IMR-90 (cell line): ENCODE measurements around the gene PELO. TPM values are rescaled to one million over a fixed set of nuclear protein-coding genes. Genes with fewer than 3 reads are reported as not detected.

Source experiments
- ATAC-seq: fragments of 200-7000 bp; cut with Tn5 transposase; 2 replicates; pipeline ENCODE4 v1.9.1; 2020; ENCODE audit warnings: low read depth, mild to moderate bottlenecking, moderate library complexity
- BruUV-seq: library from RNA; stranded (reverse); fragments of 400-500 nt; replicated peaks from 2 replicates; lab custom pipeline; 2021; lab: Mats Ljungman, UMichigan
- CTCF ChIA-PET: fragments of 300-600 bp; formaldehyde crosslinking; extraction: SDS; loops from one replicate; lab custom pipeline; 2021; ENCODE audit warnings: antibody characterized with exemption; lab: Yijun Ruan, JAX
- POLR2A ChIA-PET: fragments of 300-600 bp; sonication (Branson Sonifier 250); formaldehyde crosslinking; loops from one replicate; lab custom pipeline; 2022; ENCODE audit warnings: antibody characterized with exemption; ENCODE audit not compliant: unreplicated experiment; lab: Charles Lee
- DNase-seq: peaks from one replicate; pipeline ENCODE4 v3.0.0; 2013
- H2AFZ ChIP-seq: replicated peaks from 2 replicates; pipeline ENCODE3; 2013; ENCODE audit warnings: low read length, mild to moderate bottlenecking; ENCODE audit not compliant: poor library complexity
- H2AK5ac ChIP-seq: 2 replicates; pipeline ENCODE4 v1.6.1; 2013; ENCODE audit warnings: low read depth, low read length, inconsistent platforms
- H2AK9ac ChIP-seq: replicated peaks from 2 replicates; pipeline ENCODE3; 2013; ENCODE audit warnings: mild to moderate bottlenecking, low read depth, low read length, moderate library complexity; ENCODE audit not compliant: poor library complexity
- H2BK120ac ChIP-seq: 2 replicates; pipeline ENCODE4 v1.6.1; 2013; ENCODE audit warnings: low read depth, low read length, inconsistent platforms
- H2BK15ac ChIP-seq: 3 replicates; pipeline ENCODE4 v1.6.1; 2013; ENCODE audit warnings: low read depth, low read length, inconsistent platforms
- H2BK20ac ChIP-seq: 2 replicates; pipeline ENCODE4 v1.6.1; 2013; ENCODE audit warnings: low read depth, mild to moderate bottlenecking, inconsistent platforms, low read length, moderate library complexity
- H2BK5ac ChIP-seq: 2 replicates; pipeline ENCODE4 v1.6.1; 2013; ENCODE audit warnings: mild to moderate bottlenecking, low read depth, low read length, inconsistent platforms; ENCODE audit not compliant: poor library complexity, severe bottlenecking
- H3K14ac ChIP-seq: replicated peaks from 2 replicates; pipeline ENCODE4 v1.6.1; 2013; ENCODE audit warnings: low read depth, low read length, inconsistent platforms
- H3K18ac ChIP-seq: 2 replicates; pipeline ENCODE4 v1.6.1; 2013; ENCODE audit warnings: low read depth, low read length, control low read depth
- H3K23ac ChIP-seq: 2 replicates; pipeline ENCODE4 v1.6.1; 2013; ENCODE audit warnings: low read depth, low read length, inconsistent platforms
- H3K27ac ChIP-seq: 2 replicates; pipeline ENCODE4 v1.5.1; 2013; ENCODE audit warnings: mild to moderate bottlenecking, control low read depth, low read length; ENCODE audit not compliant: insufficient read depth
- H3K27me3 ChIP-seq: 2 replicates; pipeline ENCODE4 v1.6.1; 2013; ENCODE audit warnings: low read length; ENCODE audit not compliant: control insufficient read depth, insufficient read depth
- H3K36me3 ChIP-seq: 2 replicates; pipeline ENCODE4 v1.6.1; 2013; ENCODE audit warnings: low read length, mixed read lengths; ENCODE audit not compliant: control insufficient read depth, insufficient read depth
- H3K4ac ChIP-seq: 2 replicates; pipeline ENCODE4 v1.6.1; 2013; ENCODE audit warnings: low read depth, low read length, inconsistent platforms
- H3K4me1 ChIP-seq: 2 replicates; pipeline ENCODE4 v1.6.1; 2013; ENCODE audit warnings: low read length, mixed read lengths; ENCODE audit not compliant: control insufficient read depth, insufficient read depth
- H3K4me2 ChIP-seq: 2 replicates; pipeline ENCODE4 v1.6.1; 2013; ENCODE audit warnings: low read depth, mild to moderate bottlenecking, control low read depth, low read length, moderate library complexity
- H3K4me3 ChIP-seq: 2 replicates; pipeline ENCODE4 v1.5.1; 2013; ENCODE audit warnings: low read depth, mild to moderate bottlenecking, control low read depth, low read length, moderate library complexity; ENCODE audit not compliant: insufficient read depth
- H3K56ac ChIP-seq: 2 replicates; pipeline ENCODE4 v1.6.1; 2013; ENCODE audit warnings: low read length, inconsistent platforms; ENCODE audit not compliant: insufficient read depth; ENCODE audit errors: extremely low read depth
- H3K79me1 ChIP-seq, 2 experiments: 2 replicates each; pipeline ENCODE4 v1.6.1; 2013; ENCODE audit warnings: low read length in 2 of 2, inconsistent platforms in 1 of 2, low read depth in 1 of 2
- H3K9ac ChIP-seq: 2 replicates; pipeline ENCODE4 v1.6.1; 2013; ENCODE audit warnings: low read depth, low read length, control low read depth
- H3K9me1 ChIP-seq: 2 replicates; pipeline ENCODE4 v1.6.1; 2013; ENCODE audit warnings: low read length, inconsistent platforms; ENCODE audit not compliant: insufficient read depth
- H3K9me3 ChIP-seq: 2 replicates; pipeline ENCODE4 v1.6.1; 2013; ENCODE audit warnings: low read length; ENCODE audit not compliant: control insufficient read depth, insufficient read depth
- H4K20me1 ChIP-seq: 2 replicates; pipeline ENCODE4 v1.6.1; 2013; ENCODE audit warnings: low read length, inconsistent platforms; ENCODE audit not compliant: insufficient read depth
- H4K5ac ChIP-seq: 2 replicates; pipeline ENCODE4 v1.6.1; 2013; ENCODE audit warnings: mild to moderate bottlenecking, low read depth, low read length, control low read depth
- H4K8ac ChIP-seq, 2 experiments: 2 replicates each; pipeline ENCODE4 v1.6.1; 2013; ENCODE audit warnings: low read depth in 2 of 2, low read length in 2 of 2, control low read depth in 1 of 2, inconsistent platforms in 1 of 2
- H4K91ac ChIP-seq: 2 replicates; pipeline ENCODE4 v1.6.1; 2013; ENCODE audit warnings: low read depth, low read length, inconsistent platforms; ENCODE audit not compliant: insufficient read depth
- BHLHE40 ChIP-seq: fragments of 150-350 bp; IDR thresholded peaks from 2 replicates; pipeline ENCODE4 v1.6.1; 2016; ENCODE audit warnings: mild to moderate bottlenecking, low read depth, low read length
- CEBPB ChIP-seq: IDR thresholded peaks from 2 replicates; pipeline ENCODE4 v1.6.1; 2012; ENCODE audit warnings: low read depth, low read length, improper control_type of control experiment
- CHD1 ChIP-seq: IDR thresholded peaks from 2 replicates; pipeline ENCODE4 v1.6.1; 2012; ENCODE audit warnings: low read depth, low read length, improper control_type of control experiment
- MAFK ChIP-seq: IDR thresholded peaks from 2 replicates; pipeline ENCODE4 v1.6.1; 2012; ENCODE audit warnings: low read depth, low read length, improper control_type of control experiment
- MAZ ChIP-seq: IDR thresholded peaks from 2 replicates; pipeline ENCODE4 v1.6.1; 2012; ENCODE audit warnings: low read depth, mild to moderate bottlenecking, low read length, improper control_type of control experiment, moderate library complexity, borderline replicate concordance
- MXI1 ChIP-seq: IDR thresholded peaks from 2 replicates; pipeline ENCODE4 v1.6.1; 2012; ENCODE audit warnings: low read depth, mild to moderate bottlenecking, low read length, moderate library complexity, borderline replicate concordance
- NFE2L2 ChIP-seq: fragments of 150-350 bp; IDR thresholded peaks from 2 replicates; pipeline ENCODE4 v1.6.1; 2016; ENCODE audit warnings: low read depth, mild to moderate bottlenecking, low read length
- POLR2A ChIP-seq: IDR thresholded peaks from 2 replicates; pipeline ENCODE4 v1.6.1; 2012; ENCODE audit warnings: mild to moderate bottlenecking, low read depth, low read length
- RCOR1 ChIP-seq: IDR thresholded peaks from 2 replicates; pipeline ENCODE4 v1.6.1; 2012; ENCODE audit warnings: mild to moderate bottlenecking, low read length, improper control_type of control experiment; ENCODE audit not compliant: insufficient replicate concordance
- RFX5 ChIP-seq: IDR thresholded peaks from 2 replicates; pipeline ENCODE4 v1.8.0; 2012; ENCODE audit warnings: low read depth, mild to moderate bottlenecking, low read length, moderate library complexity
- SMC3 ChIP-seq: fragments of 150-350 bp; IDR thresholded peaks from 2 replicates; pipeline ENCODE4 v1.6.1; 2016; ENCODE audit warnings: low read depth, mild to moderate bottlenecking, antibody characterized with exemption, low read length, moderate library complexity
- WGBS, 2 experiments: methylation state at CpG; one replicate each; pipeline versions ENCODE4 v1.1.5 to v1.1.7; 2013; ENCODE audit warnings: missing lambda C conversion rate in 2 of 2; ENCODE audit not compliant: insufficient read length in 1 of 2; ENCODE audit errors: extremely low coverage in 2 of 2; 5-methylcytosine and 5-hydroxymethylcytosine counted together
- dilution Hi-C: fragments of 300-500 bp; cut with HindIII; formaldehyde crosslinking; loops from one replicate; pipeline ENCODE4 v1.14.3; 2018; ENCODE audit warnings: low sequenced_read_pairs; ENCODE audit not compliant: unreplicated experiment
- in situ Hi-C: fragments of 300-500 bp; cut with MboI; formaldehyde crosslinking; loops from 3 replicates; pipeline ENCODE4 v1.14.3; 2019; ENCODE audit warnings: low sequenced_read_pairs, inconsistent platforms, mixed read lengths
- intact Hi-C: fragments of 100-400 bp; cut with micrococcal nuclease; formaldehyde crosslinking; loops from 2 replicates; pipeline ENCODE4 v1.10.0; 2022
- polyA plus RNA-seq, 3 experiments: library from polyadenylated mRNA; depleted of rRNA; stranded (reverse); fragments of >200 nt; gene quantifications; 2 replicates each; pipeline ENCODE4 v1.2.3, GENCODE V29; 2012; ENCODE audit warnings: low replicate concordance in 1 of 3
- total RNA-seq: library from RNA; depleted of rRNA; stranded (reverse); fragments of >200 nt; gene quantifications from 2 replicates; pipeline ENCODE4 v1.2.3, GENCODE V29; 2012
- TF ChIP-seq, protein P1 (sequence below): fragments of 150-350 bp; IDR thresholded peaks from 2 replicates; pipeline ENCODE4 v1.6.1; 2017; ENCODE audit warnings: mild to moderate bottlenecking, antibody characterized with exemption, low read length, low read depth
- TF ChIP-seq, protein P2 (sequence below): fragments of 150-350 bp; IDR thresholded peaks from 2 replicates; pipeline ENCODE4 v1.6.1; 2016; ENCODE audit warnings: low read depth, mild to moderate bottlenecking, low read length, moderate library complexity, borderline replicate concordance

The PELO gene
- total and polyA plus RNA-seq, 2 of the 4 experiments (the other 2 are of a cell fraction), result 42.4 to 48.9 TPM

DNA sequence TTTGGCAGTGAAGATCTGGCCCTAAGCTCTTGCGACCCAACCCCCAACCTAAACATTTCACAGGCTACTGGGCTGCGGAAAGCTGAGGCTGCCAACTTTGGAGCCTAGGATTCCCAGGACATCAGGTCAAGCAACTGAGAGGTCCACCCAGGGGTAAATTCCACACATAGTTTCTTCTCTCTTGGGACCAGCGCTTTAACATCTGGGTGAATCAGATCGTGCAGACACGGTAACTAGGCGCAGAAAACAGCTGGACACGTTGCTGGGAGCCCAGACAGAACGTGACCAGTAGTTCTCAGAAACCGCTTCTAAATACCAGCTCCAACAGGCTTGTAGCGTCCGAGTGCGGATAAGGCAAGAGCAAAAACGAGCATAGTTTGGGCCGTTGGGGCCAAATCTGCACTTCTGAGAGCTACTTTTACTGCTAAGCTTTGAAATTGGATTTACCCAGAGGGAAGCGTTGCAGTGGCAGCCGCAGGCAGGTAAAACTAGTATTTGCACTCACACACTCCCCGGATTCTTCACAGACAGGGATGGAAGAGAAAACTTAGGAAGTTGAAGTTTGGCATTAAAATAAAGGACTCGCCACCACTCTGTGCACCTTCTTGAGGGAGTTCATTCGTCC is 11.8 kb downstream of the PELO start:
- dilution Hi-C loops, result no loop called here

More for the DNA sequence above, 11.8 kb downstream of the PELO start:
- no peaks in the 10 kb centered on the region for H3K9me1 ChIP-seq
- H3K79me1 ChIP-seq, result peaks cover 0 to 22% of the 10 kb centered on the region in 2 experiments; a peak in 2 of 4 replicates
- H3K9ac ChIP-seq, result peak overlapping the region; percentile 79
- in situ Hi-C loops (no loop called here), intact Hi-C loops (no loop called here)
- peak overlapping the region; percentile 81 for H3K4ac ChIP-seq
- ChIA-PET POLR2A (interaction anchor here (0.6 to 1.2 kb wide), 3 partner anchors 9 to 11 kb away, joined by 4 to 5 read pairs (median 5); no protein-coding TSS in a partner anchor), CTCF (interaction anchor here (0.5 to 1.4 kb wide), 7 partner anchors 8 to 135 kb away, joined by 3 to 5 read pairs (median 3); partner anchors contain the start of genes ITGA1 and PELO)
- H2BK20ac ChIP-seq, result peak overlapping the region; percentile 34
- H3K4me1 ChIP-seq, result no peaks in the 10 kb centered on the region; the same call in 1 of the 2 replicates
- peak overlapping the region; percentile 95 for H3K27ac ChIP-seq
- H4K5ac ChIP-seq, result peak overlapping the region; percentile 34
- H3K18ac ChIP-seq, result peak overlapping the region; percentile 35
- peaks cover 11% of the 10 kb centered on the region for H3K36me3 ChIP-seq
- H4K8ac ChIP-seq, result peak overlapping the region; percentile 40 to 84
- no TSS peak for BruUV-seq
- H2BK5ac ChIP-seq, result peak overlapping the region; percentile 74
- peak overlapping the region; percentile 89 for H2BK120ac ChIP-seq
- TF ChIP-seq MXI1 (peak; percentile 38; the same call in 1 of the 2 replicates), MAZ (no peak), POLR2A (no peak), CEBPB (no peak), NFE2L2 (no peak), RCOR1 (peak; percentile 37), RFX5 (no peak), MAFK (no peak), CHD1 (no peak; the same call in 1 of the 2 replicates), SMC3 (no peak), BHLHE40 (peak; percentile 89)
- TF ChIP-seq, protein P1, sequence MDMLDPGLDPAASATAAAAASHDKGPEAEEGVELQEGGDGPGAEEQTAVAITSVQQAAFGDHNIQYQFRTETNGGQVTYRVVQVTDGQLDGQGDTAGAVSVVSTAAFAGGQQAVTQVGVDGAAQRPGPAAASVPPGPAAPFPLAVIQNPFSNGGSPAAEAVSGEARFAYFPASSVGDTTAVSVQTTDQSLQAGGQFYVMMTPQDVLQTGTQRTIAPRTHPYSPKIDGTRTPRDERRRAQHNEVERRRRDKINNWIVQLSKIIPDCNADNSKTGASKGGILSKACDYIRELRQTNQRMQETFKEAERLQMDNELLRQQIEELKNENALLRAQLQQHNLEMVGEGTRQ, result no peak; the same call in 1 of the 2 replicates
- TF ChIP-seq, protein P2, sequence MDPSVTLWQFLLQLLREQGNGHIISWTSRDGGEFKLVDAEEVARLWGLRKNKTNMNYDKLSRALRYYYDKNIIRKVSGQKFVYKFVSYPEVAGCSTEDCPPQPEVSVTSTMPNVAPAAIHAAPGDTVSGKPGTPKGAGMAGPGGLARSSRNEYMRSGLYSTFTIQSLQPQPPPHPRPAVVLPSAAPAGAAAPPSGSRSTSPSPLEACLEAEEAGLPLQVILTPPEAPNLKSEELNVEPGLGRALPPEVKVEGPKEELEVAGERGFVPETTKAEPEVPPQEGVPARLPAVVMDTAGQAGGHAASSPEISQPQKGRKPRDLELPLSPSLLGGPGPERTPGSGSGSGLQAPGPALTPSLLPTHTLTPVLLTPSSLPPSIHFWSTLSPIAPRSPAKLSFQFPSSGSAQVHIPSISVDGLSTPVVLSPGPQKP, result no peak
- peak overlapping the region; percentile 2 for H2AK9ac ChIP-seq
- DNase-seq (peak; percentile 79), ATAC-seq (peak; percentile 25)
- H2AFZ ChIP-seq, result peak overlapping the region; percentile 87
- peaks cover 30% of the 10 kb centered on the region for H4K20me1 ChIP-seq
- H3K23ac ChIP-seq, result peak overlapping the region; percentile 97
- H3K4me3 ChIP-seq, result peak overlapping the region; percentile 56
- peak overlapping the region; percentile 81 for H3K56ac ChIP-seq
- WGBS, 2 experiments, result 0% methylated on average over 7 of the region's 19 CpGs; no CpG with 5 or more reads in 1 of the 2 experiments
- H4K91ac ChIP-seq, result peak overlapping the region; percentile 75
- H3K4me2 ChIP-seq, result peak overlapping the region; percentile 84
- peak overlapping the region; percentile 87 for H3K14ac ChIP-seq
- peak overlapping the region; percentile 17; the same call in 1 of the 3 replicates for H2BK15ac ChIP-seq
- H2AK5ac ChIP-seq, result peak overlapping the region; percentile 49; the same call in 1 of the 2 replicates
- H3K9me3 ChIP-seq, result no peaks in the 10 kb centered on the region
- no peaks in the 10 kb centered on the region for H3K27me3 ChIP-seq
